SK-N-SH (cell line): ENCODE measurements around the gene KBTBD2.

Experiments
- EP300 ChIP-seq, 2 experiments: IDR thresholded peaks; 2 replicates each; pipeline versions ENCODE4 v1.4.0 to v1.6.1; 2012; ENCODE audit warnings: borderline replicate concordance in 1 of 2, low read depth in 1 of 2, low read length in 1 of 2
- EZH2phosphoT487 ChIP-seq: fragments of 200-600 bp; sonication (generic); IDR thresholded peaks from 2 replicates; pipeline ENCODE4 v1.6.1; 2017; ENCODE audit warnings: low read depth, mixed run types, mild to moderate bottlenecking, antibody characterized with exemption, moderate library complexity, borderline replicate concordance
- MAX ChIP-seq: IDR thresholded peaks from 2 replicates; pipeline ENCODE4 v1.4.0; 2012; ENCODE audit warnings: low read depth
- NRF1 ChIP-seq: IDR thresholded peaks from 2 replicates; pipeline ENCODE4 v1.6.1; 2012; ENCODE audit warnings: low read depth, mild to moderate bottlenecking, low read length
- SIN3A ChIP-seq: IDR thresholded peaks from 2 replicates; pipeline ENCODE4 v1.6.1; 2012; ENCODE audit warnings: low read depth, mild to moderate bottlenecking, low read length, moderate library complexity, borderline replicate concordance
- ZBTB33 ChIP-seq: IDR thresholded peaks from 2 replicates; pipeline ENCODE4 v1.4.0; 2012; ENCODE audit warnings: low read depth, borderline replicate concordance
- TF ChIP-seq, protein P1 (sequence below): fragments of 200-600 bp; sonication (generic); IDR thresholded peaks from 2 replicates; pipeline ENCODE4 v1.6.1; 2017; ENCODE audit warnings: antibody characterized with exemption, mild to moderate bottlenecking, moderate library complexity

DNA sequence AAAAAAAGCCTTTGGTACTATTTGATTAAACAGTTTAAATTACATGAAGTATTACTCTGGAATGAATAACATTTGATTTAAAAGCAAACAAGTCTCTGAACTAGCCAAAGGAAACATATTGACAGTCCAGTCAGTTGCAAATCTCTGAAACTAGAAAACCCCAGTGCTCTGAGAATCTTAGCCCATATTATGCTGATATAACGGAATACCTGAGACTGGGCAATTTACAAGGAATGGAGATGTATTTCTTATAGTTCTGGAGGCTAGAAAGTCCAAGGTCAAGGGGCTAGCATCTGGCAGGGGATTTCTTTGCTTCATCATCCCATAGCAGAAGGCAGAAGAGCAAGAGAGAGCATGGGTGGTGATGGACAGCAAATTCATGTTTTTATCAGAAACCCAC lies 44.0 kb upstream of the KBTBD2 start:
- TF ChIP-seq ZBTB33 (no peak), EP300 (IDR thresholded peaks at IDR 0.05; ENCODE audit: borderline replicate concordance in 1 of 2, low read depth in 1 of 2, low read length in 1 of 2) (no peak), MAX (no peak), SIN3A (no peak), EZH2phosphoT487 (no peak), NRF1 (no peak)
- TF ChIP-seq, protein P1, sequence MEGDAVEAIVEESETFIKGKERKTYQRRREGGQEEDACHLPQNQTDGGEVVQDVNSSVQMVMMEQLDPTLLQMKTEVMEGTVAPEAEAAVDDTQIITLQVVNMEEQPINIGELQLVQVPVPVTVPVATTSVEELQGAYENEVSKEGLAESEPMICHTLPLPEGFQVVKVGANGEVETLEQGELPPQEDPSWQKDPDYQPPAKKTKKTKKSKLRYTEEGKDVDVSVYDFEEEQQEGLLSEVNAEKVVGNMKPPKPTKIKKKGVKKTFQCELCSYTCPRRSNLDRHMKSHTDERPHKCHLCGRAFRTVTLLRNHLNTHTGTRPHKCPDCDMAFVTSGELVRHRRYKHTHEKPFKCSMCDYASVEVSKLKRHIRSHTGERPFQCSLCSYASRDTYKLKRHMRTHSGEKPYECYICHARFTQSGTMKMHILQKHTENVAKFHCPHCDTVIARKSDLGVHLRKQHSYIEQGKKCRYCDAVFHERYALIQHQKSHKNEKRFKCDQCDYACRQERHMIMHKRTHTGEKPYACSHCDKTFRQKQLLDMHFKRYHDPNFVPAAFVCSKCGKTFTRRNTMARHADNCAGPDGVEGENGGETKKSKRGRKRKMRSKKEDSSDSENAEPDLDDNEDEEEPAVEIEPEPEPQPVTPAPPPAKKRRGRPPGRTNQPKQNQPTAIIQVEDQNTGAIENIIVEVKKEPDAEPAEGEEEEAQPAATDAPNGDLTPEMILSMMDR: no peak
